Neural cell (in vitro differentiated cells): Measurements from ENCODE around the gene PRR33. TPM values are rescaled to one million over a fixed set of nuclear protein-coding genes. Genes with fewer than 3 reads are reported as not detected.

Experiments used
- H2AFZ ChIP-seq: fragments of 200-600, 300-800 bp; sonication (generic), shearing (Covaris generic); 2 replicates; pipeline ENCODE4 v1.6.0; 2014; ENCODE audit warnings: low read depth, mild to moderate bottlenecking, antibody characterized with exemption, low read length, moderate library complexity
- H3F3A ChIP-seq: fragments of 200-600 bp; shearing (Covaris generic); 2 replicates; pipeline ENCODE4 v1.6.1; 2016; ENCODE audit warnings: mild to moderate bottlenecking, moderate library complexity, mixed read lengths, antibody characterized with exemption, low read length; ENCODE audit not compliant: insufficient read depth, poor library complexity, severe bottlenecking
- H3K27ac ChIP-seq: fragments of 200-600, 300-800 bp; sonication (generic), shearing (Covaris generic); 2 replicates; pipeline ENCODE4 v1.5.1; 2014; ENCODE audit warnings: mild to moderate bottlenecking, low read length, moderate library complexity
- H3K27me3 ChIP-seq: fragments of 300-800, 200-600 bp; sonication (generic), shearing (Covaris generic); 2 replicates; pipeline ENCODE4 v1.6.0; 2014; ENCODE audit warnings: mild to moderate bottlenecking, low read depth, low read length, moderate library complexity; ENCODE audit not compliant: insufficient read depth
- H3K36me3 ChIP-seq: fragments of 300-800, 200-600 bp; sonication (generic), shearing (Covaris generic); 2 replicates; pipeline ENCODE4 v1.5.1; 2014; ENCODE audit warnings: mild to moderate bottlenecking, antibody characterized with exemption, low read length, moderate library complexity; ENCODE audit not compliant: insufficient read depth
- H3K4me2 ChIP-seq: fragments of 300-800, 200-600 bp; sonication (generic), shearing (Covaris generic); 2 replicates; pipeline ENCODE4 v1.6.0; 2014; ENCODE audit warnings: mild to moderate bottlenecking, low read length
- H3K4me3 ChIP-seq: fragments of 300-800, 200-600 bp; sonication (generic), shearing (Covaris generic); 2 replicates; pipeline ENCODE4 v1.5.1; 2014; ENCODE audit warnings: mild to moderate bottlenecking, low read length, moderate library complexity
- H3K79me2 ChIP-seq: fragments of 200-600 bp; shearing (Covaris generic); replicated peaks from 2 replicates; pipeline ENCODE4 v1.6.0; 2014; ENCODE audit warnings: mild to moderate bottlenecking, low read length, moderate library complexity; ENCODE audit not compliant: insufficient read depth
- H3K9ac ChIP-seq: fragments of 300-800, 200-600 bp; sonication (generic), shearing (Covaris generic); 2 replicates; pipeline ENCODE4 v1.6.1; 2016; ENCODE audit warnings: mild to moderate bottlenecking, low read length, mixed read lengths
- H3K9me2 ChIP-seq: fragments of 200-600 bp; shearing (Covaris generic); 2 replicates; pipeline ENCODE4 v1.6.1; 2016; ENCODE audit warnings: mild to moderate bottlenecking, low read length, mixed read lengths; ENCODE audit not compliant: insufficient read depth
- H3K9me3 ChIP-seq: fragments of 200-600, 300-800 bp; sonication (generic), shearing (Covaris generic); 2 replicates; pipeline ENCODE4 v1.6.1; 2016; ENCODE audit warnings: mild to moderate bottlenecking, mixed run types, low read length, moderate library complexity, mixed read lengths
- H4K20me1 ChIP-seq: fragments of 200-600 bp; shearing (Covaris generic); 2 replicates; pipeline ENCODE4 v1.6.1; 2016; ENCODE audit warnings: mild to moderate bottlenecking, mixed run types; ENCODE audit not compliant: insufficient read depth
- EP300 ChIP-seq: fragments of 450-650 bp; conservative IDR thresholded peaks from 2 replicates; pipeline ENCODE4 v1.6.1; 2014; ENCODE audit warnings: antibody characterized with exemption, mild to moderate bottlenecking, moderate library complexity; ENCODE audit not compliant: poor library complexity, severe bottlenecking
- EZH2 ChIP-seq: fragments of 200-600, 300-800 bp; shearing (Covaris generic), sonication (generic); IDR thresholded peaks from 2 replicates; pipeline ENCODE4 v1.6.1; 2014; ENCODE audit warnings: antibody characterized with exemption, low read length, borderline replicate concordance, mild to moderate bottlenecking; ENCODE audit not compliant: insufficient read depth, poor library complexity, severe bottlenecking
- MXI1 ChIP-seq: fragments of 450-650 bp; conservative IDR thresholded peaks from 2 replicates; pipeline ENCODE4 v1.6.1; 2014; ENCODE audit warnings: antibody characterized with exemption, mild to moderate bottlenecking; ENCODE audit not compliant: poor library complexity, severe bottlenecking
- POLR2AphosphoS5 ChIP-seq: IDR thresholded peaks from 2 replicates; pipeline ENCODE4 v1.6.1; 2012
- RAD21 ChIP-seq: fragments of 450-650 bp; conservative IDR thresholded peaks from 2 replicates; pipeline ENCODE4 v1.6.1; 2014; ENCODE audit warnings: antibody characterized with exemption, mild to moderate bottlenecking, moderate library complexity
- SMC3 ChIP-seq: fragments of 450-650 bp; conservative IDR thresholded peaks from 2 replicates; pipeline ENCODE4 v1.6.1; 2014; ENCODE audit warnings: antibody characterized with exemption, mild to moderate bottlenecking, moderate library complexity; ENCODE audit not compliant: poor library complexity
- TAF1 ChIP-seq: IDR thresholded peaks from 2 replicates; pipeline ENCODE4 v1.6.1; 2012; ENCODE audit warnings: low read depth
- polyA plus RNA-seq: library from polyadenylated mRNA; depleted of rRNA; stranded (reverse); fragments of >200 nt; gene quantifications from 2 replicates; pipeline ENCODE4 v1.2.3, GENCODE V29; 2014
- TF ChIP-seq, protein P1 (sequence below): IDR thresholded peaks from 2 replicates; pipeline ENCODE4 v1.6.1; 2012; ENCODE audit warnings: borderline replicate concordance
- TF ChIP-seq, protein P2 (sequence below): fragments of 450-650 bp; IDR thresholded peaks from 2 replicates; pipeline ENCODE4 v1.5.1; 2014; ENCODE audit warnings: antibody characterized with exemption, mild to moderate bottlenecking, moderate library complexity; ENCODE audit not compliant: poor library complexity, severe bottlenecking

PRR33 gene
- polyA plus RNA-seq, 1 donor from 2014 or later, result not detected

DNA sequence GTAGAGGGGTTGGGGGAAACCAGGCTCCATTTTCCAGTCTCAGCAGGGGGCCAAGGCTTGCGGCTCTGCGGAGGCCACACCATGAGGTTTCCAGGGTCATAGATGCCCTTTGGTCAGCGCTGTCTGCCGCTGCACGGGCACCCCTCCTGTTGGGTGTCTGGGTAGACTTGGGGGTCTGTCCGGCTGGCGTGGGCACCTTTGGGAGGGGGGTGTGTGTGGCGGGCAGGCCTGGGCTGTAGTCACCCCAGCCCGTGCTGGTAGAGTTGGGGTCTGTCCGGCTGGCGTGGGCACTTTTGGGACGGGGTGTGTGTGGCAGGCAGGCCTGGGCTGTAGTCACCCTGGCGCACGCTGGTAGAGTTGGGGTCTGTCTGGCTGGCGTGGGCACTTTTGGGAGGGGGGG, 20.2 kb downstream of the PRR33 start:
- H3K9me2 ChIP-seq, result no peaks in the 10 kb centered on the region
- H3F3A ChIP-seq, result no peaks in the 10 kb centered on the region
- TF ChIP-seq, protein P1, sequence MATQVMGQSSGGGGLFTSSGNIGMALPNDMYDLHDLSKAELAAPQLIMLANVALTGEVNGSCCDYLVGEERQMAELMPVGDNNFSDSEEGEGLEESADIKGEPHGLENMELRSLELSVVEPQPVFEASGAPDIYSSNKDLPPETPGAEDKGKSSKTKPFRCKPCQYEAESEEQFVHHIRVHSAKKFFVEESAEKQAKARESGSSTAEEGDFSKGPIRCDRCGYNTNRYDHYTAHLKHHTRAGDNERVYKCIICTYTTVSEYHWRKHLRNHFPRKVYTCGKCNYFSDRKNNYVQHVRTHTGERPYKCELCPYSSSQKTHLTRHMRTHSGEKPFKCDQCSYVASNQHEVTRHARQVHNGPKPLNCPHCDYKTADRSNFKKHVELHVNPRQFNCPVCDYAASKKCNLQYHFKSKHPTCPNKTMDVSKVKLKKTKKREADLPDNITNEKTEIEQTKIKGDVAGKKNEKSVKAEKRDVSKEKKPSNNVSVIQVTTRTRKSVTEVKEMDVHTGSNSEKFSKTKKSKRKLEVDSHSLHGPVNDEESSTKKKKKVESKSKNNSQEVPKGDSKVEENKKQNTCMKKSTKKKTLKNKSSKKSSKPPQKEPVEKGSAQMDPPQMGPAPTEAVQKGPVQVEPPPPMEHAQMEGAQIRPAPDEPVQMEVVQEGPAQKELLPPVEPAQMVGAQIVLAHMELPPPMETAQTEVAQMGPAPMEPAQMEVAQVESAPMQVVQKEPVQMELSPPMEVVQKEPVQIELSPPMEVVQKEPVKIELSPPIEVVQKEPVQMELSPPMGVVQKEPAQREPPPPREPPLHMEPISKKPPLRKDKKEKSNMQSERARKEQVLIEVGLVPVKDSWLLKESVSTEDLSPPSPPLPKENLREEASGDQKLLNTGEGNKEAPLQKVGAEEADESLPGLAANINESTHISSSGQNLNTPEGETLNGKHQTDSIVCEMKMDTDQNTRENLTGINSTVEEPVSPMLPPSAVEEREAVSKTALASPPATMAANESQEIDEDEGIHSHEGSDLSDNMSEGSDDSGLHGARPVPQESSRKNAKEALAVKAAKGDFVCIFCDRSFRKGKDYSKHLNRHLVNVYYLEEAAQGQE, result no peak
- TF ChIP-seq TAF1, result no peak
- no peak for TF ChIP-seq POLR2AphosphoS5
- no peak for TF ChIP-seq EZH2
- TF ChIP-seq MXI1, result no peak
- TF ChIP-seq SMC3, result no peak
- TF ChIP-seq, protein P2, sequence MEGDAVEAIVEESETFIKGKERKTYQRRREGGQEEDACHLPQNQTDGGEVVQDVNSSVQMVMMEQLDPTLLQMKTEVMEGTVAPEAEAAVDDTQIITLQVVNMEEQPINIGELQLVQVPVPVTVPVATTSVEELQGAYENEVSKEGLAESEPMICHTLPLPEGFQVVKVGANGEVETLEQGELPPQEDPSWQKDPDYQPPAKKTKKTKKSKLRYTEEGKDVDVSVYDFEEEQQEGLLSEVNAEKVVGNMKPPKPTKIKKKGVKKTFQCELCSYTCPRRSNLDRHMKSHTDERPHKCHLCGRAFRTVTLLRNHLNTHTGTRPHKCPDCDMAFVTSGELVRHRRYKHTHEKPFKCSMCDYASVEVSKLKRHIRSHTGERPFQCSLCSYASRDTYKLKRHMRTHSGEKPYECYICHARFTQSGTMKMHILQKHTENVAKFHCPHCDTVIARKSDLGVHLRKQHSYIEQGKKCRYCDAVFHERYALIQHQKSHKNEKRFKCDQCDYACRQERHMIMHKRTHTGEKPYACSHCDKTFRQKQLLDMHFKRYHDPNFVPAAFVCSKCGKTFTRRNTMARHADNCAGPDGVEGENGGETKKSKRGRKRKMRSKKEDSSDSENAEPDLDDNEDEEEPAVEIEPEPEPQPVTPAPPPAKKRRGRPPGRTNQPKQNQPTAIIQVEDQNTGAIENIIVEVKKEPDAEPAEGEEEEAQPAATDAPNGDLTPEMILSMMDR, result no peak
- no peak for TF ChIP-seq RAD21
- TF ChIP-seq EP300, result no peak
- no peaks in the 10 kb centered on the region for H3K36me3 ChIP-seq
- no peaks in the 10 kb centered on the region for H3K27me3 ChIP-seq
- no peak overlapping the region for H3K4me2 ChIP-seq
- no peak overlapping the region for H2AFZ ChIP-seq
- H3K27ac ChIP-seq, result no peak overlapping the region
- H3K9ac ChIP-seq, result no peak overlapping the region
- no peaks in the 10 kb centered on the region for H3K79me2 ChIP-seq
- H4K20me1 ChIP-seq, result no peaks in the 10 kb centered on the region
- H3K9me3 ChIP-seq, result no peaks in the 10 kb centered on the region
- no peak overlapping the region for H3K4me3 ChIP-seq

- no peaks in the 10 kb centered on the region for H3K9me3 ChIP-seq
- no peak overlapping the region for H3K27ac ChIP-seq
- H3K4me2 ChIP-seq, result no peak overlapping the region
- no peak overlapping the region for H2AFZ ChIP-seq
- no peaks in the 10 kb centered on the region for H3K9me2 ChIP-seq
- no peaks in the 10 kb centered on the region for H3K36me3 ChIP-seq
- TF ChIP-seq TAF1, result no peak
- TF ChIP-seq EZH2, result no peak
- TF ChIP-seq, protein P2, result no peak
- TF ChIP-seq MXI1, result no peak
- no peak for TF ChIP-seq POLR2AphosphoS5
- TF ChIP-seq SMC3, result no peak
- TF ChIP-seq, protein P1, result no peak
- TF ChIP-seq RAD21, result no peak
- TF ChIP-seq EP300, result no peak
- H3K27me3 ChIP-seq, result no peaks in the 10 kb centered on the region
- H4K20me1 ChIP-seq, result no peaks in the 10 kb centered on the region
- no peaks in the 10 kb centered on the region for H3K79me2 ChIP-seq
- H3K4me3 ChIP-seq, result no peak overlapping the region
- H3F3A ChIP-seq, result no peaks in the 10 kb centered on the region
- no peak overlapping the region for H3K9ac ChIP-seq
Measured at GRCh38 chr11:1870721-1871466, 20.8 kb downstream of the PRR33 start.
